Fibroblast of villous mesenchyme (primary cell): Measurements from ENCODE around the gene WNK2. TPM values are rescaled to one million over a fixed set of nuclear protein-coding genes. Genes with fewer than 3 reads are reported as not detected.

ENCODE experiments used
- DNase-seq: peaks from one replicate; pipeline ENCODE4 v3.0.0-alpha.2; 2010; ENCODE audit warnings: low read depth
- H3K4me3 ChIP-seq: 2 replicates; pipeline ENCODE4 v1.5.1; 2011; ENCODE audit warnings: low read depth, mild to moderate bottlenecking, low read length
- total RNA-seq: library from RNA; depleted of rRNA; stranded (reverse); fragments of >200 nt; gene quantifications from 2 replicates; pipeline ENCODE4 v1.2.3, GENCODE V29; 2012
- TF ChIP-seq, protein P1 (sequence below): IDR thresholded peaks from 2 replicates; pipeline ENCODE4 v1.5.1; 2012; ENCODE audit warnings: low read depth, mild to moderate bottlenecking, low read length; ENCODE audit not compliant: insufficient read depth

WNK2 gene
- total RNA-seq, 1 donor: not detected

- DNase-seq: no peak
- TF ChIP-seq, protein P1, sequence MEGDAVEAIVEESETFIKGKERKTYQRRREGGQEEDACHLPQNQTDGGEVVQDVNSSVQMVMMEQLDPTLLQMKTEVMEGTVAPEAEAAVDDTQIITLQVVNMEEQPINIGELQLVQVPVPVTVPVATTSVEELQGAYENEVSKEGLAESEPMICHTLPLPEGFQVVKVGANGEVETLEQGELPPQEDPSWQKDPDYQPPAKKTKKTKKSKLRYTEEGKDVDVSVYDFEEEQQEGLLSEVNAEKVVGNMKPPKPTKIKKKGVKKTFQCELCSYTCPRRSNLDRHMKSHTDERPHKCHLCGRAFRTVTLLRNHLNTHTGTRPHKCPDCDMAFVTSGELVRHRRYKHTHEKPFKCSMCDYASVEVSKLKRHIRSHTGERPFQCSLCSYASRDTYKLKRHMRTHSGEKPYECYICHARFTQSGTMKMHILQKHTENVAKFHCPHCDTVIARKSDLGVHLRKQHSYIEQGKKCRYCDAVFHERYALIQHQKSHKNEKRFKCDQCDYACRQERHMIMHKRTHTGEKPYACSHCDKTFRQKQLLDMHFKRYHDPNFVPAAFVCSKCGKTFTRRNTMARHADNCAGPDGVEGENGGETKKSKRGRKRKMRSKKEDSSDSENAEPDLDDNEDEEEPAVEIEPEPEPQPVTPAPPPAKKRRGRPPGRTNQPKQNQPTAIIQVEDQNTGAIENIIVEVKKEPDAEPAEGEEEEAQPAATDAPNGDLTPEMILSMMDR: no peak
- no peak overlapping the region for H3K4me3 ChIP-seq
These were observed 13.7 kb downstream of the WNK2 start for GRCh38 chr9:93197670-93198069.

DNA sequence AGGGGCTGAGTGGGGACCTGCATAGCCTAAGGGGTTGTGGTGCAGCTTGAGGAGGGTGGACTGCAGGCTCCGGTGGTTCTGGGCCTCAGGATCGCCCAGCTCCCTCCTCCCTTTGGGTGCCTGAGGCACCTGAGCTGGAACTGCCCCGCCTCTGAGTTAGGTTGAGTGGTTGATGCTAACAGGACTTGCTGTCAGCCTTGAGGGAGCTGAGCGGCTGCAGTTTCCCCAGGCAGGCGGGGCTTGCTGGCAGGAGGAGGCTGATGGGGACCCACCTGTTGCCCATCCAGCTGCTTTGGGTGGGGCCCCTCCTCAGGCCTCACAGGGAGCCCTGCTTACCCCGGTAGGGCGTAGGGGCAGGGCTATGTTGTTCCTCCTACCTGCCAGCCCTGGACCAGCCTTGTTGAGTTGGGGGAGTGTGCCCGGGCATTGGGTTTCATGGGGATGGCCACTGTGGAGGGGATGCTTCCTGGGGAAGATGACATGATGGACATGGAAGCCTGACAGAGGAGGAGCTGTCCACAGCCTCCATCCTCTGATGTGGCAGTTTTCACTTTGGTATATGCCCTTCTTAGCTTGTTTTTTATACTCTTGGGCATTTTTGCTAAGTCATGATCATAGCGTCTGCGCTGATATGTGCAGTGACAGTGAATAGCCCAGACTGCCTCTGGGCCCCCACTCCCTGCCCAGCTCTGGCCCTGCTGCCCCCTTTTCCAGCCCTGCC, 14.3 kb downstream of the WNK2 start:
- TF ChIP-seq, protein P1: no peak
- DNase-seq: no peak

GRCh38 chr9:93198838-93199625, 15.1 kb downstream of the WNK2 start:
- DNase-seq: no peak
- no peak overlapping the region for H3K4me3 ChIP-seq
- TF ChIP-seq, protein P1: no peak

More for the DNA sequence above, 14.3 kb downstream of the WNK2 start:
- no peak overlapping the region for H3K4me3 ChIP-seq

DNA sequence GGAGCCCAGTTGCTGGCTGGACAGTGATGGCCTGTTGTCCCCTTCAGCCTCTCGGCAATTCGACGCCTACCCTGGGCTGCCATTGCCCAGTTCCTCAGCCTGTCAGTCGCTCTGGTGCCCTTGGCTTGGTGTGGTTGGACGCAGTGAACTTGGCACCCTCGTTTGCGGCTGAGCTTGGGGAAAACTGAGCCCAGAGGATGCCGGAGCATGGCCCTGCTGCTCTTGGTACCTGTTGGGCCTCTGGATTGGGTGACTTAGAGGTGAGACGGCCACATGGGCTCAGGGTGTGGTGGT, 16.5 kb downstream of the WNK2 start:
- no peak overlapping the region for H3K4me3 ChIP-seq
- DNase-seq: no peak
- TF ChIP-seq, protein P1: no peak

DNA sequence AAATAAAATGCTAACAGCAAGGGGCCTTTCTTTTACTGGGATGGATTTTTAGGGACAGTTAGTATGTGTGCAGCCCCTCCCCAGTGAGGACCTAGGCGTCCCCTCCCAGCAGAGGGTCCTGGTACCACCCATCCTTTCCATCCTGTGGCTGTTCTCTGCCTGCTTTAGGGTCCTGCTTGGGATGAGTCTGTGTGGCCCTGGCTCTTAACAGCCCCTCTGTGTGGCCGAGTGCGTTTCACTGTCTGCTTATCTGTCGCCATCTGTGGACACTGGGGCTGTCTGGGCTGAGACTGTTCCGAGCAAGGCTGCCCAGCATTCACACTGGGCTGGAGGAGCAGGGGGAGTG, 17.0 kb downstream of the WNK2 start:
- no peak for DNase-seq
- no peak overlapping the region for H3K4me3 ChIP-seq
- TF ChIP-seq, protein P1: no peak

DNA sequence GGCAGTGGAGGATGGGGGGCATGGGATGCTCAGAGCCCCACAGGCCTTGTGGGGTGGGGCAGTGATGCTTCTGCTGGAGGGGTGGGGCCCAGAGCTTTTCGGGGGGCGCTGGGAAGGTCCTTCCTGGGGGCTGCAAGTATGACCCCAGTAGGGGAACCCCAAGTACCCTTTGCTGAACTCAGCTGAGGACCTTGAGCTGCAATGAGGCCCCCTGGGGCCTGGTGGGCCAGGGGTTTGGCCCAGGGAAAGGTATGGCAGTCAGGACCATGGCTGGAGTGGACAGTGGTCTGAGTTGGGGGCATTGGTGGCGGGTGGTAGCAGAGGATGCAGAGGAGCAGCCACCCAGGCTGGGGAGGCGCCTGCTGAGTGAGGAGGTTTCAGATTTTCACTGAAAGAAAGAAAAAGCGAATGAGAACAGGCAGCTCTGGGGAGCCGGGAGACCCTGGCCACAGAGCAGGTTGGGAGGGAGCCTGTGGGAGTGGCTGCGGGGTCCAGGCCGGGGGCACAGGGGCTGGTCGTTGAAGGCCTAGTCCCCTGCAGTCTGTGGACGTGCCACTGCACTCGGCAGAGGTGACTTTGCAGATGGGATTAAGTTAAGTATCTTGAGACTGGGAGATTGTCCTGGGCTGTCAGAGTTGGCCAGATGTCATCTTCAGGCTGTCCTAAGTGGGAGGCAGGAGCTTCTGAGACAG, 19.2 kb downstream of the WNK2 start:
- no peak overlapping the region for H3K4me3 ChIP-seq
- TF ChIP-seq, protein P1: no peak
- DNase-seq: no peak
